GM19324 (cell line): ENCODE results near the gene CALCR.
"Not testable (repeated sequence)": the region's sequence is repeated elsewhere in the genome, so short reads cannot be mapped to it uniquely, and the experiment has no call there.

Source experiments
- ATAC-seq: cut with Tn5 transposase; IDR thresholded peaks from one replicate; pipeline ENCODE4 v1.9.1; 2021; ENCODE audit warnings: mild to moderate bottlenecking, moderate library complexity; ENCODE audit not compliant: unreplicated experiment, low FRiP score

CALCR gene

DNA sequence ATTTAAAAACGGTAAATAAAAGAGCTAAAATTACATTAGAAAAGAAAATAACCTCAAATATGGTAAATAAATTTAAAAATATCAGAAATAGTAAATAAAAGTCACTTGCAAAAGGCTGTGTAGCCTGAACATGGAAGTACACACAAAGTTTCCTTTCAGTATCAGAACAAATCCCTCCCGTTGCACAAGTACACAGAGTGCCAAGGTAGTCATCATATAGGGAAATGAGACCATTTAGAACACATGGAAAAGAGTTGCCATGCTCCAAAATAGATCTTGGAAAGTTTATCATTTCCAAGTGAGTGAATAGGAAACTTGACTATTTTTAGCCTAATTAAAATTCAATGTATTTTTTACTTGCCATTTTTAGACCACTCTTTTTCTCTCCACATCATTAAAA, 11.6 kb downstream of the CALCR start:
- no peak for ATAC-seq

DNA sequence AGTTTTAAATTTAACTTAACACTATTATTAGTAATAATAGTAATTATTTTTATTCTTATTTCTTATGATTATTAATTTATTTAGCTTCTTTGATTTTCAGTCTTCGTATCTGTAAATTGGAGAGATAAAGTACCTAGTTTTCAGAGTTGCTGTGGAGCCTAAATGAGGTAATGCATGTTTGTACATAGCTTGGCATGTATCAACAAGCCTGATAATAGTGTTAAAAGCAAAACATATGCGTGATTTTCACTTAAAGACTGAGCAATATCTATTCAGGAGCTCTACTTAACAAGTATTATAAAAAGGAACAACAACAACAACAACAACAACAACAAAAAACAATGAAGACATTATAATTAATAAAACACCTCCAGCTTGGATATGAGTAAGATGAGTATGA, 12.4 kb downstream of the CALCR start:
- ATAC-seq: no peak

GRCh38 chr7:93559639-93560491, 14.7 kb downstream of the CALCR start:
- ATAC-seq: no peak

DNA sequence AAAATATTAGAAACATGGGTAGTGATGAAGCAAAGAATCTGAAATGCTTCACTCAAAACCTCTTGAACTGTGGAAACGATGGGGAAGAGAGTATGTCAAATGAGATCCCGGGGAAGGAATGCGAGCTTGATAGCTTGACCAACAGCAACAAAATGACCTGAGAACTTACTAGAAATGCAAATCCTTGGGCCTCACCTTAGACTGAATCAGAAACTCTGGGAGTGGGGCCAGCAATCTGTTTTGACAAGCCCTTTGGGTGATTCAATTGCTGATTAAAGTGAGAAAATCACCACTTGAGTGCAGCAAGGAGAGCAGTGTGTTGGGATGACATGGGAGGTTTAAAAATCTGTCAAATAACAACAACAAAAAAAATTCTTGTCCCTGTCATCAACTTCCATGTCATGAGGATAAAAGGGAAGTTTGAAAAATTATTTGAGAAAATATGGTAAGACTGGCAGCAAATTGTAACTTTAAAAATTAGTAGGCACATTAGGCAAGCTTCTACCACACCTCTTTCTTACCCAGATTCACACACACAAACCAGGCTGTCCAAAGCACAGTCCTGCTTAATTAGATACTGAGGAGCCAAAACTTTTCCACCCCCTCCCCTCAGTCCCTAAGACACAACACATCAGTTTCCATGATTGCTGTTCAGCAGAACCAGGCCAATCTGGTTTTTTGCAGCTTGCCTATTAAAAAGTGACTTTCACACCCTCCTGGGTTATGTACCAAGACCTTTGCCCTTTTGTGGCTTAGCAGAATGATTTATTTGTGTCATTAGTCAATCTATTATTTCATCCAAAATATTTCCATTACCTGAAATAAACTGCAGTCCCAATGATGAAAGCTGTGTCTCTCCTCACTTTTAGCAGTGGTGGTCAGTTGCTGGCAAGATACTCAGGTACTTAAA, 15.6 kb downstream of the CALCR start:
- ATAC-seq: no peak

- no peak for ATAC-seq
Observed at GRCh38 chr7:93551931-93552330, 22.6 kb downstream of the CALCR start.

GRCh38 chr7:93551063-93551895, 23.2 kb downstream of the CALCR start:
- ATAC-seq: no peak

DNA sequence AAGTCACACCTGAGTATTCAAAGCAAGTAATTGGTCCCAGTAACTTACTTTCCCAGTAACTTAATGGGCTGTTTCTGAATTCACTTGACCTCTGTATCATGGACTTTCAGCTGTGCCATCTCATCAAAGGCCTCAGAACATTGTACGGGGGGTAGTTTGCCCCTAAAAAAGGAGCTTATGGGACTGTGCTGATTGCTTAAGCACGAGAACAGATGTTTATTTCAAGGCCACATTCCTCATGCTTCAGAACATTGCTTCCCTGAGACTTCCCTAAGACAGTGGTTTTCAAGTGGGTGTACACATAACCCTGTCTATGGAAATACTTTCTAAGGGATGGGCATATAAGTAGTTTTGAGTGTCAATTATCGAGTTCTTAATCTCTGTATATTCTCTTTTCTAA, 26.8 kb downstream of the CALCR start:
- ATAC-seq: no peak

- ATAC-seq: no peak
Observed at GRCh38 chr7:93544691-93545090, 29.8 kb downstream of the CALCR start.

DNA sequence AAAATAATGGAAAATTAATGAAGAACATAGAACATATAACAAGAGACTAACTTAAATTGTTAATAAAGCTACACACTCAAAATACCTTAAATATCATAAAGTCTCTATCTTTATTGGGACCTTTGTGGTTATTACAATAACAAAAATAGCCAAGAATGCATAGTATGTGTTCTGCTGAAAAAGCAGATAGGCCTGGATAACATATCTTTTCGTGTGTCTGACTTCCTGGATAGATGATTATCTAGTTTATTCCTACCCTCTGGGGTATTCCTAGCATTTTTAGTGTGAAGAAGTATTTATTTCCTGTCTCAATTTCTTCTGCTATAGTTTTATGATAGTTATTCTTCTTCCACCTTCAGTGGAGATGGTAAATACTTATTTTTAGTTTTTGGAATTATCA, 36.5 kb downstream of the CALCR start:
- no peak for ATAC-seq

DNA sequence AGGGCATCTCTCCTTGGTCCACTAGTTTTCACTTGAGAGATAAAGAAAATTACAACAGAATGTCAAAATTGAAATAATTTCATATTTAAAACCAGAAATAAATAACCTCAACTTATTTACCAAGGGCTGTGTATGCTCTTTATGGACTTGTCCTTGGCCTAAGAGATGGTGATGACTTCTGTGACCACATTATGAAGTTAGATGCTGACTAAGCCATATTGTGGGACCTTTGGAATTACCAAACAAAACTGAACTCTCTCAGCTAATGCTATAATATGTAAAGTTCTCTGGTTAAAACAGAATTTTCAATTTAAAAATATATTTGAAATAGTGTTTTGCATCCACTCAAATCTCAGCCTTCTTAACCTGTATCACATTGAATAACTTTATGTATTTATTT, 38.9 kb downstream of the CALCR start:
- ATAC-seq: no peak

DNA sequence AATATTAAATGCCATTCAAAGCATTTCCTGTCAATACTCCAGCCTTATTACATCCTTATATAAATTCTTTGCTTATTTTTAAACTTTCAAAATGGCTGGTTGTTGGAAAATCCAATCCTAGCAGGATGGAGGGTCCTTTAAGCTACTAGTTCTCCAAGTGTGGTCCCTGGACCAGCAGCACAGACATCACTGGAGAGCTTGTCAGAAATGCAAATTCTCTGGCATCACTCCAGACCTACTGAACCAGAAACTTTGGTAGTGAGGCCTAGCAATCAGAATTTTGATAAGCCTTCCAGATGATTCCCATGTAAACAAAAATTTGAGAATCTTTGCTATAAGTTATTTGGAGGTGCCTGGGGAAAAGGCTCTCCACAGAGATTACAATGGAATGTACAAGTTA, 43.8 kb downstream of the CALCR start:
- ATAC-seq: no peak

- ATAC-seq: no peak
Observed at GRCh38 chr7:93516834-93517233, 57.7 kb downstream of the CALCR start.

GRCh38 chr7:93515144-93515543, 59.4 kb downstream of the CALCR start:
- ATAC-seq: no peak

DNA sequence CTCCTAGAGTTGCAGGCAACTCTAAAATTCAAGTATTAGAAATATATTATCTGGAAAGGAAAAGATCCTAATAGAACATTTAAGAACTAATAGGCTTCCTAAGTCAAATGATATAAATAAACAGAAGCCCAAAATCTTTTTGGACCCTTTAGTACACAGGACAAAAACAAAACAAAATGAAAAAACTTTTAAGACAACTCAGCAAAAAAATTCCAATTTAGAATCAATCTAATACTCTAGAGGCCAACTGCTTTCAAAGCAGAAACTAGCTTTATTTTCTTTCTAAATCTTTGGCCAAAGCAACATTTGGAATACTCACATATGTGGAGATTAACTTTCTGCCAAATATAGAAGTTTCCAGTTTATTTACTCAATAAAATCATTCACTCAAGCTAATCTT, 65.2 kb downstream of the CALCR start:
- ATAC-seq: no peak

DNA sequence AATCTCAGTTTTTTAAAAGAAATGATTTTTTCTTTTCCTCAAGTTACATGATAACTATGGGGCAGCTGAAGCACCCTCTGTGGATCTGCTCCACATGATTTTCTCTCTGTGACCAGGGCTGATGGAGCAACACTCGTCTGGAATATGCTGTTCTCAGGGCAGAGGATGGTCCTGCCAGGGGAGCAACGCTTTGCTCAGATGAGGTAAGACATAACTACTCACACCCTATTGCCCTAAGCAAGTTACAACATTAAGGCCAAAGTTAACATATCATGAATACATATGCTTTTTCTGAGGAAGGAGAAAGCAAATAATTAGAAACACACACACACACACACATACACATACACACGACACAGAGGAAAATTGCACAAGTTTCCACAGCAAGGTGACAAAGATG, 71.4 kb downstream of the CALCR start:
- no peak for ATAC-seq

DNA sequence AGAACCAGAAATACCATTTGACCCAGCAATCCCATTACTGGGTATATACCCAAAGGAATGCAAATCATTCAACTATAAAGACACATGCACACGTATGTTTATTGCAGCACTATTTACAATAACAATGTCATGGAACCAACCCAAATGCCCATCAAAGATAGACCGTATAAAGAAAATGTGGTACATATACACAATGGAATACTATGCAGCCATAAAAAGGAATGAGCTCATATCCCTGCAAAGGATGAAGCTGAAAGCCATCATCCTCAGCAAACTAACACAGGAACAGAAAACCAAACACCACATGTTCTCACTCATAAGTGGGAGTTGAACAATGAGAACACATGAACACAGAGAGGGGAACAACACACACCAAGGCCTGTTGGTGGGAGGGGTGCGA, 82.7 kb downstream of the CALCR start:
- ATAC-seq: not testable (repeated sequence)

GRCh38 chr7:93476491-93477344, 97.8 kb downstream of the CALCR start:
- ATAC-seq: no peak

DNA sequence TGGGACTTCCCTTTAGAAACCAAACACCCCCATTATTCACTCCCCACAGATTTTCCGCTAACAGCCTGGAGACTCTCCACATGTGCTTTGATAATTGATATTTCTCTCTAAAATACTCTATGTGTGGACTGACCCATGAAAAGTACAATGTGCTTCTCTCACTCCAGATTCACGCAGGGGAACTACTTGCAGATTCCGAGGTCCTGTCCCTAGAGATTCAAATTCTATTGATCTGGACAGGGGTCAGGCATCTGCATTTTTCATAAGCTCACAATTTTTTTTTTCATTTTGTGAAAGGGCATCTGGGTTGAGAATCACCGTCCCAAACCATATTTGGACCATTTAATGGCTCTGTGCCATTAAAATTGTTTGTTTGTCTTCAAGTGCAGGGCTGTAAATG, 98.7 kb downstream of the CALCR start:
- ATAC-seq: no peak

GRCh38 chr7:93471456-93471855, 103.1 kb downstream of the CALCR start:
- no peak for ATAC-seq

GRCh38 chr7:93463764-93464163, 110.8 kb downstream of the CALCR start:
- ATAC-seq: no peak
